Neuronal stem cell (in vitro differentiated cells): Measurements from ENCODE around the gene CD34.

Experiments
- DNase-seq: peaks from one replicate; pipeline ENCODE4 v3.0.0-alpha.2; 2013; ENCODE audit warnings: low spot score
- H2AFZ ChIP-seq: one replicate; pipeline ENCODE4 v1.6.1; 2013; ENCODE audit warnings: mild to moderate bottlenecking, low read length, inconsistent platforms
- H2AK5ac ChIP-seq: 2 replicates; pipeline ENCODE4 v1.6.1; 2013; ENCODE audit warnings: low read depth, mild to moderate bottlenecking, inconsistent platforms, low read length, moderate library complexity, mixed read lengths
- H2BK120ac ChIP-seq: 2 replicates; pipeline ENCODE4 v1.6.1; 2013; ENCODE audit warnings: low read depth, mild to moderate bottlenecking, inconsistent platforms, low read length, moderate library complexity, mixed read lengths
- H2BK12ac ChIP-seq: one replicate; pipeline ENCODE4 v1.6.1; 2013; ENCODE audit warnings: low read length, inconsistent platforms
- H2BK15ac ChIP-seq: 2 replicates; pipeline ENCODE4 v1.6.1; 2013; ENCODE audit warnings: mild to moderate bottlenecking, low read length, inconsistent platforms, mixed read lengths
- H2BK5ac ChIP-seq: one replicate; pipeline ENCODE4 v1.6.1; 2013; ENCODE audit warnings: inconsistent platforms, mild to moderate bottlenecking, low read length, moderate library complexity
- H3K14ac ChIP-seq: one replicate; pipeline ENCODE4 v1.6.1; 2013; ENCODE audit warnings: low read length, inconsistent platforms
- H3K18ac ChIP-seq: 2 replicates; pipeline ENCODE4 v1.6.1; 2013; ENCODE audit warnings: low read length, inconsistent platforms
- H3K23ac ChIP-seq: 2 replicates; pipeline ENCODE4 v1.6.1; 2013; ENCODE audit warnings: low read depth, mild to moderate bottlenecking, mixed read lengths, low read length, inconsistent platforms; ENCODE audit not compliant: poor library complexity
- H3K27ac ChIP-seq: replicated peaks from 3 replicates; pipeline ENCODE4 v1.5.1; 2013; ENCODE audit warnings: low read length, inconsistent platforms
- H3K27me3 ChIP-seq, 3 experiments: 2 replicates each; pipeline ENCODE4 v1.6.1; 2013; ENCODE audit warnings: low read length in 3 of 3, mild to moderate bottlenecking in 2 of 3, inconsistent platforms in 1 of 3, low read depth in 1 of 3, mixed read lengths in 1 of 3, moderate library complexity in 1 of 3; ENCODE audit not compliant: control insufficient read depth in 3 of 3, insufficient read depth in 3 of 3
- H3K36me3 ChIP-seq, 2 donors: replicated peaks in 1 of 2; 2 replicates each; pipeline ENCODE4 v1.6.1; 2013; ENCODE audit warnings: low read length in 2 of 2; ENCODE audit not compliant: control insufficient read depth in 2 of 2, insufficient read depth in 2 of 2
- H3K4ac ChIP-seq: 2 replicates; pipeline ENCODE4 v1.6.1; 2013; ENCODE audit warnings: inconsistent platforms, mild to moderate bottlenecking, low read length, moderate library complexity
- H3K4me1 ChIP-seq, 2 donors: 1 replicate in 1 of 2; 2 replicates in 1 of 2; pipeline ENCODE4 v1.6.1; 2013; ENCODE audit warnings: low read length in 2 of 2, low read depth in 1 of 2; ENCODE audit not compliant: control insufficient read depth in 2 of 2, insufficient read depth in 1 of 2
- H3K4me2 ChIP-seq: one replicate; pipeline ENCODE4 v1.6.1; 2013; ENCODE audit warnings: mild to moderate bottlenecking, low read length, inconsistent platforms; ENCODE audit not compliant: insufficient read depth, poor library complexity, severe bottlenecking
- H3K4me3 ChIP-seq, 2 donors: 2 replicates each; pipeline ENCODE4 v1.5.1; 2013; ENCODE audit warnings: low read length in 2 of 2, mild to moderate bottlenecking in 2 of 2, inconsistent platforms in 1 of 2, moderate library complexity in 1 of 2
- H3K79me1 ChIP-seq: one replicate; pipeline ENCODE4 v1.6.1; 2013; ENCODE audit warnings: low read depth, mild to moderate bottlenecking, inconsistent platforms, low read length, moderate library complexity
- H3K9ac ChIP-seq: one replicate; pipeline ENCODE4 v1.6.1; 2013; ENCODE audit warnings: mild to moderate bottlenecking, low read depth, low read length, inconsistent platforms; ENCODE audit not compliant: poor library complexity
- H3K9me3 ChIP-seq, 2 donors: replicated peaks in 1 of 2; 2 replicates each; pipeline versions ENCODE3 to v1.6.1; 2013; ENCODE audit warnings: low read length in 2 of 2, mild to moderate bottlenecking in 2 of 2, inconsistent platforms in 1 of 2, low read depth in 1 of 2, mixed read lengths in 1 of 2, moderate library complexity in 1 of 2; ENCODE audit not compliant: control insufficient read depth in 2 of 2, insufficient read depth in 1 of 2
- H4K8ac ChIP-seq: one replicate; pipeline ENCODE4 v1.6.1; 2013; ENCODE audit warnings: low read depth, mild to moderate bottlenecking, inconsistent platforms, low read length, moderate library complexity
- H4K91ac ChIP-seq: one replicate; pipeline ENCODE4 v1.6.1; 2013; ENCODE audit warnings: low read length, low read depth, mild to moderate bottlenecking, inconsistent platforms; ENCODE audit not compliant: poor library complexity
- WGBS, 2 donors: extraction: QIAGEN DNeasy Blood & Tissue Kit; methylation state at CpG; one replicate each; pipeline ENCODE4 v1.1.7; 2013; ENCODE audit warnings: missing lambda C conversion rate in 2 of 2, mixed read lengths in 1 of 2; ENCODE audit not compliant: insufficient read length in 2 of 2, insufficient replicate concordance in 1 of 2; ENCODE audit errors: extremely low coverage in 2 of 2; 5-methylcytosine and 5-hydroxymethylcytosine counted together

The CD34 gene

DNA sequence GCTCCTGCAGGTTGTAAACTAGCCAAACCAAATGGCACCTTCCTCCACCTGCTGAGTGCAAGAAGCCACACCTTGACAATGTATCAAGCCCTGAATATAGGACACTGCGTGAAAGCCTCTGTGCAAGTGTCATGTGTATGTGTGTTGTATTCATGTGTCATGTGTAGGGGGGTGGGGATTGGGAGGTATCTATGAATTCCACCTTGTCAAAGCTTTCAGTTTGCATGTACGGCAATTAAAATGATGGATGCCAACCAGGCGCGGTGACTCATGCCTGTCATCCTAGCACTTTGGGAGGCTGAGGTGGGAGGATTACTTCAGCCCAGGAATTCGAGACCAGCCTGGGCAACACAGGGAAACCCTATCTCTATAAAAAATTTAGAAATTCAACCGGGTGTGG, 19.8 kb downstream of the CD34 start:
- no CpG with 5 or more reads among the region's 6 CpGs for WGBS, 2 donors
- Histone ChIP-seq H4K8ac (no peak overlapping the region), H3K36me3 (no peaks in the 10 kb centered on the region), H2BK5ac (no peak overlapping the region), H4K91ac (no peak overlapping the region), H3K4me2 (no peak overlapping the region), H3K27me3 (peaks cover 0 to 23% (median 0%) of the 10 kb centered on the region in 3 experiments), H3K9me3 (no peaks in the 10 kb centered on the region), H2BK120ac (no peak overlapping the region), H2BK15ac (no peak overlapping the region), H2AFZ (peak overlapping the region; percentile 76), H3K4ac (no peak overlapping the region), H2BK12ac (no peak overlapping the region), H3K23ac (no peak overlapping the region), H2AK5ac (no peak overlapping the region), H3K18ac (no peak overlapping the region), H3K4me3 (no peak overlapping the region), H3K79me1 (no peaks in the 10 kb centered on the region), H3K27ac (no peak overlapping the region), H3K14ac (no peak overlapping the region), H3K9ac (no peak overlapping the region), H3K4me1 (no peaks in the 10 kb centered on the region)
- no peak for DNase-seq

- Histone ChIP-seq H3K4ac (no peak overlapping the region), H3K27me3 (peaks cover 0 to 14% (median 0%) of the 10 kb centered on the region in 3 experiments), H3K9ac (no peak overlapping the region), H3K27ac (no peak overlapping the region), H4K91ac (no peak overlapping the region), H3K4me3 (no peak overlapping the region), H2BK5ac (no peak overlapping the region), H2AFZ (peak overlapping the region; percentile 76), H3K14ac (no peak overlapping the region), H3K9me3 (no peaks in the 10 kb centered on the region), H2BK12ac (no peak overlapping the region), H4K8ac (no peak overlapping the region), H2AK5ac (no peak overlapping the region), H3K18ac (no peak overlapping the region), H2BK15ac (no peak overlapping the region), H3K4me2 (no peak overlapping the region), H3K36me3 (no peaks in the 10 kb centered on the region), H3K79me1 (no peaks in the 10 kb centered on the region), H2BK120ac (no peak overlapping the region), H3K23ac (no peak overlapping the region), H3K4me1 (peaks cover 0 to 3% of the 10 kb centered on the region in 2 donors)
- WGBS, 2 donors, result no CpG with 5 or more reads among the region's 4 CpGs
- no peak for DNase-seq
These were observed 20.7 kb downstream of the CD34 start for GRCh38 chr1:207890136-207890738.

DNA sequence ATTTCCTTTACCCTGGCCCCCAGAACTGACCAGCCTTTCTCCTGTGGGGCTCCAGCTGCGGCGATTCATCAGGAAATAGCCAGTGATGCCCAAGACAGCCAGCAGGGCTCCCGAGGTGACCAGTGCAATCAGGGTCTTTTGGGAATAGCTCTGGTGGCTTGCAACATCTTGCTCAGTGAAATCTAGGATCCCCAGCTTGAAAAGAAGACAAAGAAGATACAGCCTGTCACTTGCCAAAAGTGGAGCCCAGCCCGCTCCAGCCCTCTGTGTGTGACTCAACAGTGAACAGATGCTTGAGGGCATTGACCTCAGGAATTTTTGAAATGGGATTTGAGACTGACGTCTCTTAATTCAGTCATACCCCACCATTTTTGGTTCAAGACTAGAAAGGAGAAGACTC, 22.3 kb downstream of the CD34 start:
- Histone ChIP-seq H2BK12ac (no peak overlapping the region), H3K27ac (no peak overlapping the region), H2AK5ac (no peak overlapping the region), H2BK15ac (no peak overlapping the region), H3K4me1 (peaks cover 0 to 3% of the 10 kb centered on the region in 2 donors), H3K14ac (no peak overlapping the region), H2BK120ac (no peak overlapping the region), H3K36me3 (no peaks in the 10 kb centered on the region), H3K9ac (no peak overlapping the region), H3K4me3 (no peak overlapping the region), H3K23ac (no peak overlapping the region), H3K79me1 (no peaks in the 10 kb centered on the region), H3K27me3 (peaks cover 0 to 8% (median 0%) of the 10 kb centered on the region in 3 experiments), H3K9me3 (no peaks in the 10 kb centered on the region), H3K4me2 (no peak overlapping the region), H3K4ac (no peak overlapping the region), H4K8ac (no peak overlapping the region), H2BK5ac (no peak overlapping the region), H2AFZ (no peak overlapping the region), H3K18ac (no peak overlapping the region), H4K91ac (no peak overlapping the region)
- no peak for DNase-seq
- WGBS, 2 donors, result no CpG with 5 or more reads among the region's 5 CpGs

GRCh38 chr1:207887542-207888201, 23.3 kb downstream of the CD34 start:
- peaks cover 0 to 8% (median 0%) of the 10 kb centered on the region in 3 experiments for H3K27me3 ChIP-seq
- no peak overlapping the region for H2BK5ac ChIP-seq
- WGBS, 2 donors, result no CpG with 5 or more reads among the region's 19 CpGs
- H2BK12ac ChIP-seq, result no peak overlapping the region
- H4K91ac ChIP-seq, result peak overlapping the region; percentile 68
- peak overlapping the region; percentile 48 for H3K23ac ChIP-seq
- H3K14ac ChIP-seq, result no peak overlapping the region
- H2AFZ ChIP-seq, result peak overlapping the region; percentile 44
- no peak overlapping the region for H2BK15ac ChIP-seq
- no peak overlapping the region for H3K4me3 ChIP-seq
- H3K79me1 ChIP-seq, result no peaks in the 10 kb centered on the region
- peak overlapping the region; percentile 17 for H3K18ac ChIP-seq
- no peak overlapping the region for H3K27ac ChIP-seq
- no peak overlapping the region for H3K4me2 ChIP-seq
- no peak overlapping the region for H2BK120ac ChIP-seq
- no peaks in the 10 kb centered on the region for H3K9me3 ChIP-seq
- H3K4me1 ChIP-seq, result peaks cover 0 to 3% of the 10 kb centered on the region in 2 donors
- H2AK5ac ChIP-seq, result peak overlapping the region; percentile 22
- H4K8ac ChIP-seq, result peak overlapping the region; percentile 27
- no peaks in the 10 kb centered on the region for H3K36me3 ChIP-seq
- no peak overlapping the region for H3K9ac ChIP-seq
- no peak for DNase-seq
- H3K4ac ChIP-seq, result no peak overlapping the region
